H1 (cell line): ENCODE measurements around the gene DLL3. TPM values are rescaled to one million over a fixed set of nuclear protein-coding genes. Genes with fewer than 3 reads are reported as not detected.

Experiments
- CTCF ChIA-PET: fragments of 300-600 bp; sonication (Branson Sonifier 250); formaldehyde crosslinking; loops from one replicate; lab custom pipeline; 2021; ENCODE audit not compliant: partially characterized antibody; lab: Charles Lee
- POLR2A ChIA-PET: fragments of 300-600 bp; sonication (Branson Sonifier 250); formaldehyde crosslinking; loops from one replicate; lab custom pipeline; 2021; ENCODE audit warnings: inconsistent platforms; ENCODE audit not compliant: partially characterized antibody; lab: Charles Lee
- DNase-seq, 2 experiments: peaks; one replicate each; pipeline versions ENCODE4 v3.0.0 to v3.0.0-alpha.2; 2010 to 2022; ENCODE audit warnings: low spot score in 2 of 2, low read depth in 1 of 2, mixed read lengths in 1 of 2
- FAIRE-seq: peaks from 2 replicates; lab custom pipeline; 2011; peaks lifted over from hg19 to GRCh38; lab: Jason Lieb, UNC
- H2AFZ ChIP-seq: 2 replicates; pipeline ENCODE4 v1.8.1; 2012; ENCODE audit warnings: low read length, inconsistent platforms
- H2AK5ac ChIP-seq: 2 replicates; pipeline ENCODE4 v1.6.1; 2013; ENCODE audit warnings: low read depth, low read length
- H2BK120ac ChIP-seq: replicated peaks from 2 replicates; pipeline ENCODE3; 2013; ENCODE audit warnings: low read depth, low read length, inconsistent platforms
- H2BK12ac ChIP-seq: 2 replicates; pipeline ENCODE4 v1.6.1; 2013; ENCODE audit warnings: low read depth, low read length
- H2BK15ac ChIP-seq: 2 replicates; pipeline ENCODE4 v1.6.1; 2013; ENCODE audit warnings: low read length
- H2BK20ac ChIP-seq: 2 replicates; pipeline ENCODE4 v1.6.1; 2013; ENCODE audit warnings: low read length
- H2BK5ac ChIP-seq: 2 replicates; pipeline ENCODE4 v1.6.1; 2013; ENCODE audit warnings: low read depth, low read length
- H3K14ac ChIP-seq: 2 replicates; pipeline ENCODE4 v1.6.1; 2013; ENCODE audit warnings: inconsistent platforms; ENCODE audit not compliant: insufficient read length
- H3K18ac ChIP-seq: 2 replicates; pipeline ENCODE4 v1.6.1; 2013; ENCODE audit warnings: low read length; ENCODE audit errors: extremely low read depth
- H3K23ac ChIP-seq: 2 replicates; pipeline ENCODE4 v1.6.1; 2013; ENCODE audit warnings: inconsistent platforms; ENCODE audit not compliant: insufficient read length
- H3K23me2 ChIP-seq: 2 replicates; pipeline ENCODE4 v1.6.1; 2013; ENCODE audit warnings: low read depth, low read length
- H3K27ac ChIP-seq: 2 replicates; pipeline ENCODE4 v1.6.1; 2011; ENCODE audit warnings: low read depth, low read length, inconsistent platforms
- H3K27me3 ChIP-seq, 4 experiments: replicated peaks in 1 of 4; 1 replicate in 1 of 4; 2 replicates in 3 of 4; pipeline versions ENCODE4 v1.6.1 to v1.8.1; 2011 to 2013; ENCODE audit warnings: low read length in 3 of 4, mild to moderate bottlenecking in 3 of 4, inconsistent platforms in 2 of 4, mixed read lengths in 2 of 4, moderate library complexity in 1 of 4; ENCODE audit not compliant: control insufficient read depth in 3 of 4, insufficient read depth in 3 of 4; ENCODE audit errors: extremely low read depth in 1 of 4
- H3K36me3 ChIP-seq, 4 experiments: 2 replicates each; pipeline versions ENCODE4 v1.6.1 to v1.8.1; 2011 to 2013; ENCODE audit warnings: mild to moderate bottlenecking in 4 of 4, low read length in 3 of 4, moderate library complexity in 2 of 4, control low read depth in 1 of 4, inconsistent platforms in 1 of 4; ENCODE audit not compliant: insufficient read depth in 4 of 4, control insufficient read depth in 2 of 4
- H3K4ac ChIP-seq: replicated peaks from 2 replicates; pipeline ENCODE3; 2013; ENCODE audit warnings: low read length, low read depth, mixed read lengths, inconsistent platforms; ENCODE audit not compliant: insufficient read length
- H3K4me1 ChIP-seq, 4 experiments: replicated peaks in 1 of 4; 1 replicate in 1 of 4; 2 replicates in 3 of 4; pipeline versions ENCODE4 v1.6.1 to v1.8.1; 2011 to 2013; ENCODE audit warnings: low read length in 3 of 4, inconsistent platforms in 2 of 4, mixed read lengths in 1 of 4; ENCODE audit not compliant: insufficient read depth in 4 of 4, control insufficient read depth in 3 of 4
- H3K4me2 ChIP-seq, 2 experiments: 2 replicates each; pipeline versions ENCODE4 v1.6.1 to v1.8.1; 2011 to 2013; ENCODE audit warnings: low read depth in 2 of 2, low read length in 2 of 2, control low read depth in 1 of 2, inconsistent platforms in 1 of 2, mild to moderate bottlenecking in 1 of 2; ENCODE audit not compliant: insufficient read depth in 1 of 2
- H3K4me3 ChIP-seq, 4 experiments: fragments of 200-600, 300-600 bp in 1 of 4; sonication (generic), shearing (Covaris generic), sonication (Bioruptor Twin) in 1 of 4; 2 replicates each; pipeline versions ENCODE4 v1.5.1 to v1.8.1; 2011 to 2016; ENCODE audit warnings: low read length in 4 of 4, low read depth in 3 of 4, control low read depth in 2 of 4, inconsistent platforms in 2 of 4, mild to moderate bottlenecking in 2 of 4, mixed read lengths in 1 of 4, moderate library complexity in 1 of 4; ENCODE audit not compliant: insufficient read depth in 2 of 4; ENCODE audit errors: extremely low read depth in 1 of 4
- H3K56ac ChIP-seq: replicated peaks from 2 replicates; pipeline ENCODE3; 2013; ENCODE audit warnings: low read depth, mild to moderate bottlenecking, mixed read lengths, low read length, inconsistent platforms; ENCODE audit not compliant: insufficient read length
- H3K79me1 ChIP-seq: 2 replicates; pipeline ENCODE4 v1.6.1; 2013; ENCODE audit warnings: low read depth, low read length, control low read depth
- H3K79me2 ChIP-seq, 2 experiments: 2 replicates each; pipeline versions ENCODE4 v1.6.1 to v1.8.1; 2012 to 2013; ENCODE audit warnings: low read length in 2 of 2, mild to moderate bottlenecking in 2 of 2, inconsistent platforms in 1 of 2; ENCODE audit not compliant: insufficient read depth in 2 of 2, control insufficient read depth in 1 of 2
- H3K9ac ChIP-seq, 4 experiments: replicated peaks in 1 of 4; 1 replicate in 1 of 4; 2 replicates in 3 of 4; pipeline versions ENCODE4 v1.6.1 to v1.8.1; 2011 to 2013; ENCODE audit warnings: low read depth in 3 of 4, low read length in 3 of 4, control low read depth in 2 of 4, mild to moderate bottlenecking in 2 of 4, moderate library complexity in 2 of 4, inconsistent platforms in 1 of 4; ENCODE audit errors: extremely low read depth in 1 of 4
- H3K9me3 ChIP-seq, 2 experiments: 2 replicates each; pipeline versions ENCODE4 v1.6.1 to v1.8.1; 2012 to 2013; ENCODE audit warnings: mild to moderate bottlenecking in 2 of 2, moderate library complexity in 2 of 2, control low read depth in 1 of 2, inconsistent platforms in 1 of 2, low read depth in 1 of 2, low read length in 1 of 2, mixed read lengths in 1 of 2; ENCODE audit not compliant: insufficient read depth in 2 of 2
- H4K20me1 ChIP-seq, 2 experiments: replicated peaks in 1 of 2; 2 replicates each; pipeline versions ENCODE3 to v1.8.1; 2011 to 2013; ENCODE audit warnings: inconsistent platforms in 2 of 2, low read length in 2 of 2, mild to moderate bottlenecking in 1 of 2; ENCODE audit not compliant: insufficient read depth in 2 of 2, control insufficient read depth in 1 of 2
- H4K5ac ChIP-seq: 2 replicates; pipeline ENCODE4 v1.6.1; 2013; ENCODE audit warnings: low read length, low read depth, mixed read lengths, inconsistent platforms; ENCODE audit not compliant: insufficient read length
- H4K8ac ChIP-seq: 2 replicates; pipeline ENCODE4 v1.8.0; 2013; ENCODE audit warnings: mild to moderate bottlenecking, moderate library complexity, low read length, inconsistent platforms; ENCODE audit not compliant: insufficient read depth; ENCODE audit errors: extremely low read depth
- H4K91ac ChIP-seq: replicated peaks from 2 replicates; pipeline ENCODE3; 2013; ENCODE audit warnings: low read length, mixed read lengths, inconsistent platforms; ENCODE audit not compliant: insufficient read length
- SAP30 ChIP-seq: fragments of 300-600 bp; sonication (generic); IDR thresholded peaks from 2 replicates; pipeline ENCODE4 v1.7.1; 2012; ENCODE audit warnings: low read length, moderate library complexity, mild to moderate bottlenecking, inconsistent platforms; ENCODE audit not compliant: insufficient read depth, insufficient replicate concordance
- SIX5 ChIP-seq: IDR thresholded peaks from 2 replicates; pipeline ENCODE4 v1.6.1; 2011; ENCODE audit warnings: mild to moderate bottlenecking, low read depth, low read length
- WGBS, 2 experiments: shearing (Covaris generic) in 1 of 2; methylation state at CpG; one replicate each; pipeline versions ENCODE4 v1.1.6 to v1.1.7; 2013 to 2015; ENCODE audit warnings: low lambda C conversion rate in 2 of 2, mixed read lengths in 2 of 2, inconsistent platforms in 1 of 2, low coverage in 1 of 2, missing lambda C conversion rate in 1 of 2; ENCODE audit not compliant: insufficient replicate concordance in 2 of 2, insufficient coverage in 1 of 2, insufficient read length in 1 of 2; ENCODE audit errors: extremely low coverage in 1 of 2, missing lambda C conversion rate in 1 of 2; 5-methylcytosine and 5-hydroxymethylcytosine counted together
- polyA plus RNA-seq, 7 experiments: library from polyadenylated mRNA; depleted of rRNA in 3 of 7; stranded (reverse) in 5 of 7; unstranded in 2 of 7; fragments of >200 nt in 5 of 7; fragments of 200-250 nt in 2 of 7; gene quantifications; 1 replicate in 5 of 7; 2 replicates in 1 of 7; 4 replicates in 1 of 7; pipeline versions ENCODE4 v1.2.1 to v1.2.3, GENCODE V29; 2011 to 2013; ENCODE audit warnings: missing spikeins in 2 of 7, mixed read lengths in 2 of 7
- total RNA-seq: library from RNA; stranded (reverse); fragmentation: NEBNext Ultra II Directional; extraction: Animal tissue kit (Norgen Biotek cat#: 25700); gene quantifications from 2 replicates; pipeline ENCODE4 v1.2.1, GENCODE V29; 2021

The DLL3 gene
- total and polyA plus RNA-seq, 2 of the 8 experiments (the other 6 are each of a cell fraction or from before 2014, with no cell fraction given): 12.2 to 13.8 TPM

DNA sequence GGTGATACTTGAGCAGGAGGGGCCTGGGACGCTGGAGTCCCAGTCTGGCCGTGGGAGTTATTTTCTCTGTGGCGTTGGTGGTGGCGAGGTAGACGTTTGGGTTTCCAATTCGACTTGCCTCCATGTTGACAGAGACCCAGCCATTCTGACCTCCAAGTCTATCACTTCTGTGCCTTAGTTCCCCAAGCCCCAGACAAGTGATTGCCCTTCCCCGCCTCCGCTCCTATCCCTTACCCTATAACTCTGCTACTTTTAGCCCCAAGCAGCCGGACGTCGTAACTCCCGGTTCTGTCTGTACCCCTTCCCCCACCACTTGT is 17.6 kb upstream of the DLL3 start:
- TF ChIP-seq SAP30 (peak; percentile 13), SIX5 (no peak)
- no peaks in the 10 kb centered on the region for H3K27me3 ChIP-seq
- no peak overlapping the region for H3K14ac ChIP-seq
- H3K9me3 ChIP-seq: no peaks in the 10 kb centered on the region
- H2BK120ac ChIP-seq: no peak overlapping the region
- peaks cover 2 to 6% of the 10 kb centered on the region in 2 experiments for H4K20me1 ChIP-seq
- WGBS, 2 experiments: 3% methylated on average over 12 of the region's 12 CpGs; no CpG with 5 or more reads in 1 of the 2 experiments
- peak overlapping the region; percentile 88 to 95 for H3K4me2 ChIP-seq
- peak overlapping the region; percentile 98; the same call in 1 of the 2 replicates for H4K8ac ChIP-seq
- H3K79me2 ChIP-seq: peaks cover 6 to 24% of the 10 kb centered on the region in 2 experiments; a peak in 3 of 4 replicates
- H3K56ac ChIP-seq: no peak overlapping the region
- H2BK12ac ChIP-seq: peak overlapping the region; percentile 1; the same call in 1 of the 2 replicates
- no peak overlapping the region for H3K4ac ChIP-seq
- H3K23ac ChIP-seq: no peak overlapping the region
- H4K91ac ChIP-seq: no peak overlapping the region
- no peak overlapping the region for H4K5ac ChIP-seq
- peak overlapping the region; percentile 95 to 99 (median 96) for H3K9ac ChIP-seq
- peak overlapping the region; percentile 93 for H3K27ac ChIP-seq
- peak overlapping the region; percentile 89 to 98 (median 95) for H3K4me3 ChIP-seq
- no peak for FAIRE-seq
- H3K36me3 ChIP-seq: peaks cover 7 to 41% (median 20%) of the 10 kb centered on the region in 4 experiments
- no peak overlapping the region for H2BK20ac ChIP-seq
- POLR2A ChIA-PET: interaction anchor here (1.0 to 8.3 kb wide), 10 partner anchors 12 to 93 kb away, joined by 3 to 96 read pairs (median 6); partner anchors contain the start of genes DLL3, RPS16, SELENOV and SUPT5H
- no peak overlapping the region for H2BK15ac ChIP-seq
- H2BK5ac ChIP-seq: peak overlapping the region; percentile 79; the same call in 1 of the 2 replicates
- peaks cover 0 to 10% (median 4%) of the 10 kb centered on the region in 4 experiments; a peak in 5 of 7 replicates for H3K4me1 ChIP-seq
- no peak overlapping the region for H2AFZ ChIP-seq
- no peak for DNase-seq
- H3K23me2 ChIP-seq: peaks cover 5% of the 10 kb centered on the region
- peak overlapping the region; percentile 85; the same call in 1 of the 2 replicates for H3K18ac ChIP-seq
- CTCF ChIA-PET: interaction anchor here (1.3 to 1.8 kb wide), 3 partner anchors 9 to 52 kb away, joined by 4 to 5 read pairs (median 4); partner anchors contain the start of genes EID2B and SELENOV
- H2AK5ac ChIP-seq: no peak overlapping the region
- H3K79me1 ChIP-seq: peaks cover 4% of the 10 kb centered on the region
